Endodermal cell (in vitro differentiated cells): ENCODE data around the gene CTNNA2. TPM values are rescaled to one million over a fixed set of nuclear protein-coding genes. Genes with fewer than 3 reads are reported as not detected.

Experiments
- DNase-seq: peaks from one replicate; pipeline ENCODE4 v3.0.0-alpha.2; 2017
- H3K27ac ChIP-seq: 2 replicates; pipeline ENCODE4 v1.5.1; 2013; ENCODE audit warnings: mild to moderate bottlenecking, low read depth, low read length, moderate library complexity
- H3K27me3 ChIP-seq: 2 replicates; pipeline ENCODE4 v1.6.1; 2013; ENCODE audit warnings: mild to moderate bottlenecking, low read length, moderate library complexity; ENCODE audit not compliant: insufficient read depth, control insufficient read depth, poor library complexity, severe bottlenecking
- H3K36me3 ChIP-seq: 2 replicates; pipeline ENCODE4 v1.7.0; 2013; ENCODE audit warnings: mild to moderate bottlenecking, low read length, moderate library complexity; ENCODE audit not compliant: control insufficient read depth, insufficient read depth
- H3K4me1 ChIP-seq: one replicate; pipeline ENCODE4 v1.7.0; 2013; ENCODE audit warnings: low read length; ENCODE audit not compliant: control insufficient read depth, insufficient read depth
- H3K4me3 ChIP-seq: 2 replicates; pipeline ENCODE4 v1.5.1; 2013; ENCODE audit warnings: mild to moderate bottlenecking, low read length, moderate library complexity
- H3K9ac ChIP-seq: 2 replicates; pipeline ENCODE4 v1.6.1; 2013; ENCODE audit warnings: mild to moderate bottlenecking, low read length, moderate library complexity; ENCODE audit not compliant: poor library complexity, severe bottlenecking; ENCODE audit errors: extremely low read depth
- H3K9me3 ChIP-seq: 2 replicates; pipeline ENCODE4 v1.6.1; 2013; ENCODE audit warnings: mild to moderate bottlenecking, low read length, moderate library complexity; ENCODE audit not compliant: control insufficient read depth
- H3K27ac Mint-ChIP-seq: 2 replicates; pipeline ENCODE4 v1.8.0; 2020; ENCODE audit warnings: mixed read lengths
- H3K27me3 Mint-ChIP-seq: 2 replicates; pipeline ENCODE4 v1.8.0; 2021; ENCODE audit warnings: mild to moderate bottlenecking, mixed read lengths; ENCODE audit not compliant: insufficient read depth
- H3K36me3 Mint-ChIP-seq: 2 replicates; pipeline ENCODE4 v1.8.0; 2020; ENCODE audit warnings: low read depth, mixed read lengths
- H3K4me1 Mint-ChIP-seq: 2 replicates; pipeline ENCODE4 v1.8.0; 2020; ENCODE audit warnings: mixed read lengths
- H3K4me3 Mint-ChIP-seq: 2 replicates; pipeline ENCODE4 v1.8.0; 2020; ENCODE audit warnings: mild to moderate bottlenecking, moderate library complexity, mixed read lengths
- H3K9me3 Mint-ChIP-seq: 2 replicates; pipeline ENCODE4 v1.8.0; 2020; ENCODE audit warnings: mild to moderate bottlenecking, mixed read lengths
- CTCF ChIP-seq: fragments of 200-600 bp; sonication (generic); conservative IDR thresholded peaks from 2 replicates; pipeline ENCODE4 v1.5.0; 2021; ENCODE audit warnings: antibody characterized with exemption, mild to moderate bottlenecking
- WGBS, 2 experiments: methylation state at CpG; one replicate each; pipeline versions ENCODE4 v1.1.5 to v1.1.7; 2013; ENCODE audit warnings: missing lambda C conversion rate in 2 of 2, mixed read lengths in 1 of 2; ENCODE audit not compliant: insufficient coverage in 1 of 2, insufficient read length in 1 of 2; 5-methylcytosine and 5-hydroxymethylcytosine counted together
- total RNA-seq, 2 donors: library from RNA; stranded (reverse); fragmentation: NEBNext Ultra II Directional in 1 of 2; extraction: Animal tissue kit (Norgen Biotek cat#: 25700) in 1 of 2; gene quantifications; 2 replicates in 1 of 2; 3 replicates in 1 of 2; pipeline ENCODE4 v1.2.1, GENCODE V29; 2021

The CTNNA2 gene
- total RNA-seq, 2 donors from 2014 or later: 7.7 to 9.8 TPM

DNA sequence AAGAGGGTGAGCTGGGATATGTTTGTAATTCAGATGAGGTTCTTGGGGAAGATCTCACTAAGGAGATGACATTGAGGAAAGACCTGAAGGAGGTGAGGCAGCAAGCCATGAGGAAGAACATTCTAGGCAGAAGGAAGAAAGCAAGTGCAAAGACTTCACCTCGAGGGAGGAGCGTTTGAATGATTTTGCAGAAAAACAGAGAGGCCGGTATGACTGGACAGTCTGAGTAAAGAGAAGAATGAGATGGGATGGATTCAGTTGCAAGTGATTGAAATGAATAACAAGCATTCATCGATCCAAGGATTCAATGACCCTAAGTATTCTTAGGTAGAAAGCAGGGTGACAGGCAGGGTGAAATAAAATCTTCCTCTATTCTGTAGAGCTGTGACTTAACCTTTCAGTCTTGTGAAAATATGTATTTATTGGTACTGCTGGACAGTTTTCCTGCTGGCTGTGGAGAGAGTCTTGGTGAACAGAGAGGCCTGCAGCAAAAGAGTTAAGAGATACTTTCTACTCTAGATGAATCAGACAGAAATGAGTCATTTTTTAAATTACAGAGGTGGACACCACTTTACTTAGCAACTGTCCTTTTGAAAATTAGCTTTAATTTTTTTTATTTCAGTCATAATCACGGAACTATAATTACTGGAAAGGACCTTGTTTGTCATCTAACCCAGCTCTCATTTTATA is 513.3 kb downstream of the CTNNA2 start:
- Histone ChIP-seq H3K27me3 (no peaks in the 10 kb centered on the region), H3K9ac (no peak overlapping the region), H3K4me1 (peaks cover 5% of the 10 kb centered on the region), H3K27ac (no peak overlapping the region), H3K9me3 (peaks cover 4% of the 10 kb centered on the region), H3K4me3 (no peak overlapping the region), H3K36me3 (no peaks in the 10 kb centered on the region)
- no peaks in the 10 kb centered on the region for H3K36me3 Mint-ChIP-seq
- no peak overlapping the region for H3K4me3 Mint-ChIP-seq
- H3K4me1 Mint-ChIP-seq: peaks cover 8% of the 10 kb centered on the region
- H3K9me3 Mint-ChIP-seq: no peaks in the 10 kb centered on the region
- no peak overlapping the region for H3K27ac Mint-ChIP-seq
- no peak for DNase-seq
- peaks cover 2% of the 10 kb centered on the region for H3K27me3 Mint-ChIP-seq
- 91 to 92% methylated on average over 4 to 5 of the region's 5 CpGs for WGBS, 2 experiments
- no peak for TF ChIP-seq CTCF

GRCh38 chr2:80028051-80028450 is 515.2 kb downstream of the CTNNA2 start:
- peaks cover 6% of the 10 kb centered on the region for H3K9me3 ChIP-seq
- DNase-seq: no peak
- no peak overlapping the region for H3K27ac ChIP-seq
- H3K27me3 Mint-ChIP-seq: peaks cover 2% of the 10 kb centered on the region
- no peaks in the 10 kb centered on the region for H3K36me3 ChIP-seq
- TF ChIP-seq CTCF: no peak
- no peak overlapping the region for H3K4me3 Mint-ChIP-seq
- H3K27me3 ChIP-seq: no peaks in the 10 kb centered on the region
- peaks cover 8% of the 10 kb centered on the region for H3K4me1 Mint-ChIP-seq
- H3K36me3 Mint-ChIP-seq: no peaks in the 10 kb centered on the region
- H3K4me1 ChIP-seq: peaks cover 5% of the 10 kb centered on the region
- H3K9me3 Mint-ChIP-seq: no peaks in the 10 kb centered on the region
- 90 to 100% methylated on average over 2 to 3 of the region's 3 CpGs for WGBS, 2 experiments
- no peak overlapping the region for H3K4me3 ChIP-seq
- H3K9ac ChIP-seq: no peak overlapping the region
- H3K27ac Mint-ChIP-seq: no peak overlapping the region

DNA sequence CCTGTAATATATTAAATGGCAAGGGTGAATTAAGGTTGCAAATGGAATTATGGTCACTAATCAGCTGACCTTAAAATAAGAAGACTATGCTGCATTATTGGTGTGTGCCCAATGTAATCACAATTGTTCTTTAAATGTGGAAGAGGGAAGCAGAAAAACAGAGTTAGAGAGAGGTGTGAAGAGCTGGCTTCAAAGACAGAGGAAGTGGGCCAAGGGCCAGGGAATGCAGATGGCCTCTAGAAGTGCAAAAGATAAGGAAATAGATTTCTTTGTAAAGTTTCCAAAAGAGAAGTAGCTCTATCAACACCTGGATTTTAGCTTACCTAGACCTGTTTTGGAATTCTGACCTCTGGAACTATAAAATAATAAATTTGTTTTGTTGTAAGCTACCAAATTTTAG is 515.7 kb downstream of the CTNNA2 start:
- Histone ChIP-seq H3K9me3 (peaks cover 6% of the 10 kb centered on the region), H3K27ac (no peak overlapping the region), H3K27me3 (no peaks in the 10 kb centered on the region), H3K9ac (no peak overlapping the region), H3K4me1 (peaks cover 5% of the 10 kb centered on the region), H3K4me3 (no peak overlapping the region), H3K36me3 (no peaks in the 10 kb centered on the region)
- Mint-ChIP-seq H3K27me3 (peaks cover 2% of the 10 kb centered on the region), H3K4me1 (peaks cover 8% of the 10 kb centered on the region), H3K27ac (no peak overlapping the region), H3K9me3 (no peaks in the 10 kb centered on the region), H3K36me3 (no peaks in the 10 kb centered on the region), H3K4me3 (no peak overlapping the region)
- DNase-seq: no peak
- no peak for TF ChIP-seq CTCF
